ENCODE measurements around the gene SHISA9. TPM values are rescaled to one million over a fixed set of nuclear protein-coding genes. Genes with fewer than 3 reads are reported as not detected.

SHISA9 gene
- total RNA-seq, 2 donors from 2014 or later = 0.41 to 0.47 TPM

GRCh38 chr16:13231365-13231764 is 330.0 kb downstream of the SHISA9 start:
- no peaks in the 10 kb centered on the region for H3K4me1 ChIP-seq
- no peaks in the 10 kb centered on the region for H3K27me3 ChIP-seq
- H3K36me3 ChIP-seq = no peaks in the 10 kb centered on the region
- no peak for TF ChIP-seq CTCF (IDR thresholded peaks at IDR 0.05)
- H3K27ac ChIP-seq = no peak overlapping the region
- no peaks in the 10 kb centered on the region for H3K9me3 ChIP-seq
- DNase-seq (ENCODE audit: low spot score) = no peak
- H3K4me3 ChIP-seq = no peak overlapping the region

DNA sequence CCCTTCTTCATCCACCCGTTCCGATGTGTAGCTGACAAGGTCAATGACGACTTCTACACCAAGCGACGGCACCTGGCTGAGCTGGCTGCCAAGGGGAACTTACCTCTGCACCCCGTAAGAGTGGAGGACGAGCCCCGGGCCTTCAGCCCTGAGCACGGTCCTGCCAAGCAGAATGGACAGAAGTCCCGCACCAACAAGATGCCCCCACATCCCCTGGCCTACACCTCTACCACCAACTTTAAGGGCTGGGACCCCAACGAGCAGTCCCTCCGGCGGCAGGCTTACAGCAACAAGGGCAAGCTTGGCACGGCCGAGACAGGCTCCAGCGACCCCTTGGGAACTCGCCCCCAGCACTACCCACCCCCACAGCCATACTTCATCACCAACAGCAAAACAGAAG is 333.6 kb downstream of the SHISA9 start:
- Histone ChIP-seq H3K4me1 (no peaks in the 10 kb centered on the region), H3K4me3 (no peak overlapping the region)
- DNase-seq (ENCODE audit: low spot score) = no peak

DNA sequence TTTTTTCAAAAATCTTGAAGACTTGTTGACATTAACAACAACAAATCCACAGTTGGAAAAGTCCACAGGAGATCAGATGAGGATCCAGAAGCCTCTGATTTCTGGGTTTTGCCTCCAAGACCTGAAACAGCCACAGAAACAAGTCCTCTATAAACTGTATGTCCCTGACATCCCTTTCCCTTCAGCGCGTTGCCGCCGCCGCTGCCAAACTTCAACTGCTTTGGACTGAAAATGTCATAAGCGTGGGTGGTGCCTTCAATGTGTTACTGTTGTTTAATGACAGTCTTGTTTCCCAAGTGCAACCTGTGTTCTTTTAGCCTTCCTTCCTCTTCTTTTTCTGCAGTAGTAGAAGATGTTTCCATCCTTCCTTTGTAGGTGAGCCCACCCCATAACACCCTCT is 334.9 kb downstream of the SHISA9 start:
- no peaks in the 10 kb centered on the region for H3K27me3 ChIP-seq
- no peaks in the 10 kb centered on the region for H3K9me3 ChIP-seq
- no peak overlapping the region for H3K27ac ChIP-seq
- DNase-seq (ENCODE audit: low spot score) = no peak
- no peak for TF ChIP-seq CTCF (IDR thresholded peaks at IDR 0.05)
- no peaks in the 10 kb centered on the region for H3K36me3 ChIP-seq
- H3K4me1 ChIP-seq = no peaks in the 10 kb centered on the region
- no peak overlapping the region for H3K4me3 ChIP-seq

More for the DNA sequence above, 333.6 kb downstream of the SHISA9 start:
- TF ChIP-seq CTCF (IDR thresholded peaks at IDR 0.05) = no peak
- Histone ChIP-seq H3K9me3 (no peaks in the 10 kb centered on the region), H3K27me3 (no peaks in the 10 kb centered on the region), H3K36me3 (no peaks in the 10 kb centered on the region), H3K27ac (no peak overlapping the region)

GRCh38 chr16:13238182-13238581 is 336.8 kb downstream of the SHISA9 start:
- Histone ChIP-seq H3K9me3 (no peaks in the 10 kb centered on the region), H3K4me3 (no peak overlapping the region), H3K27ac (no peak overlapping the region), H3K4me1 (no peaks in the 10 kb centered on the region), H3K36me3 (no peaks in the 10 kb centered on the region), H3K27me3 (no peaks in the 10 kb centered on the region)
- DNase-seq (ENCODE audit: low spot score) = no peak
- no peak for TF ChIP-seq CTCF (IDR thresholded peaks at IDR 0.05)

GRCh38 chr16:13242201-13242600 is 340.8 kb downstream of the SHISA9 start:
- Histone ChIP-seq H3K9me3 (no peaks in the 10 kb centered on the region), H3K36me3 (no peaks in the 10 kb centered on the region), H3K4me3 (no peak overlapping the region), H3K27ac (no peak overlapping the region), H3K4me1 (no peaks in the 10 kb centered on the region), H3K27me3 (no peaks in the 10 kb centered on the region)
- no peak for DNase-seq (ENCODE audit: low spot score)
- no peak for TF ChIP-seq CTCF (IDR thresholded peaks at IDR 0.05)

DNA sequence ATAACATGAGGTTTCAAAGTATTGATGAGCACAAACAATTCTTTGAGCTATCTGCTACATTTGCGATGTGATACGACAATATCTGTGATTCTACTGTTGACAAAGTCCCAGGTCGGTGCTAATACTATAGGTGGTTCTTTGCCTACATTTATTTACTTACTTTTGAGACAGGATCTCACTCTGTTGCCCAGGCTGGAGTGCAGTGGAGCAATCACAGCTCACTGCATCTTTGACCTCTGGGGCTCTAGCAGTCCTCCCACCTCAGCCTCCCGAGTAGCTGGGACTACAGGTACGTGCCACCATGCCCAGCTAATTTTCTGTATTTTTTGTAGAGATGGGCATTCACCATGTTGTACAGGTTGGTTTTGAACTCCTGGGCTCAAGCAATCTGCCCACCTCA is 343.4 kb downstream of the SHISA9 start:
- TF ChIP-seq CTCF (IDR thresholded peaks at IDR 0.05) = no peak
- Histone ChIP-seq H3K36me3 (no peaks in the 10 kb centered on the region), H3K27me3 (no peaks in the 10 kb centered on the region), H3K27ac (no peak overlapping the region), H3K9me3 (no peaks in the 10 kb centered on the region), H3K4me3 (no peak overlapping the region), H3K4me1 (no peaks in the 10 kb centered on the region)
- no peak for DNase-seq (ENCODE audit: low spot score)
